GM12878 (cell line): Measurements from ENCODE around the gene SRD5A1. TPM values are rescaled to one million over a fixed set of nuclear protein-coding genes. Genes with fewer than 3 reads are reported as not detected.
A peak's percentile ranks its signal among the peaks of the same experiment; 100 is the strongest.

Experiments
- ATAC-seq: fragments of 200-7000 bp; cut with Tn5 transposase; 3 replicates; pipeline ENCODE4 v1.9.1; 2020; ENCODE audit warnings: mild to moderate bottlenecking, moderate library complexity
- BruUV-seq: library from RNA; stranded (reverse); fragments of 400-500 nt; replicated peaks from 2 replicates; lab custom pipeline; 2021; lab: Mats Ljungman, UMichigan
- CTCF ChIA-PET: fragments of 300-600 bp; sonication (Branson Sonifier 250); formaldehyde crosslinking; extraction: SDS; loops from one replicate; lab custom pipeline; 2021; ENCODE audit warnings: inconsistent platforms; lab: Yijun Ruan, JAX
- POLR2A ChIA-PET: fragments of 350-600 bp; formaldehyde crosslinking; extraction: SDS; loops from one replicate; lab custom pipeline; 2021; ENCODE audit warnings: inconsistent platforms; lab: Charles Lee
- RAD21 ChIA-PET: fragments of 300-600 bp; sonication (Branson Sonifier 250); formaldehyde crosslinking; loops from one replicate; lab custom pipeline; 2023; ENCODE audit warnings: antibody characterized with exemption; ENCODE audit not compliant: unreplicated experiment; lab: Charles Lee
- SMC1A ChIA-PET: fragments of 300-600 bp; sonication (Branson Sonifier 250); formaldehyde crosslinking; loops from one replicate; lab custom pipeline; 2023; ENCODE audit not compliant: unreplicated experiment, uncharacterized antibody; lab: Charles Lee
- DNase-seq: peaks from one replicate; pipeline ENCODE4 v3.0.0-alpha.2; 2011; ENCODE audit warnings: low read depth, low spot score
- FAIRE-seq: peaks from 3 replicates; lab custom pipeline; 2011; peaks lifted over from hg19 to GRCh38; lab: Jason Lieb, UNC
- H2AFZ ChIP-seq: 2 replicates; pipeline ENCODE4 v1.6.0; 2011; ENCODE audit warnings: low read depth, low read length, control low read depth; ENCODE audit not compliant: control insufficient read depth
- H3K27ac ChIP-seq: 2 replicates; pipeline ENCODE4 v1.5.1; 2011; ENCODE audit warnings: control low read depth; ENCODE audit not compliant: control insufficient read depth, insufficient read depth
- H3K27me3 ChIP-seq, 2 experiments: replicated peaks in 1 of 2; 2 replicates each; pipeline versions ENCODE4 v1.6.0 to v1.6.1; 2011; ENCODE audit warnings: low read length in 1 of 2; ENCODE audit not compliant: control insufficient read depth in 2 of 2, insufficient read depth in 2 of 2
- H3K36me3 ChIP-seq, 2 experiments: 2 replicates each; pipeline ENCODE4 v1.5.1; 2011; ENCODE audit warnings: low read length in 1 of 2; ENCODE audit not compliant: control insufficient read depth in 2 of 2, insufficient read depth in 2 of 2
- H3K4me1 ChIP-seq: 2 replicates; pipeline ENCODE4 v1.6.1; 2011; ENCODE audit warnings: mild to moderate bottlenecking, low read length, moderate library complexity, mixed read lengths; ENCODE audit not compliant: control insufficient read depth, insufficient read depth
- H3K4me2 ChIP-seq: 2 replicates; pipeline ENCODE4 v1.6.0; 2011; ENCODE audit warnings: control low read depth; ENCODE audit not compliant: control insufficient read depth, insufficient read depth
- H3K4me3 ChIP-seq: fragments of 200-600 bp; sonication (generic); 2 replicates; pipeline ENCODE4 v1.5.1; 2016
- H3K79me2 ChIP-seq: 2 replicates; pipeline ENCODE4 v1.6.0; 2011; ENCODE audit warnings: low read length; ENCODE audit not compliant: control insufficient read depth, insufficient read depth
- H3K9ac ChIP-seq: 2 replicates; pipeline ENCODE4 v1.8.0; 2011; ENCODE audit warnings: low read length, control low read depth, mixed read lengths; ENCODE audit not compliant: control insufficient read depth, insufficient read depth
- H3K9me3 ChIP-seq: replicated peaks from 3 replicates; pipeline ENCODE4 v1.5.1; 2011; ENCODE audit warnings: mild to moderate bottlenecking, low read length; ENCODE audit not compliant: control insufficient read depth, insufficient read depth
- H4K20me1 ChIP-seq: 2 replicates; pipeline ENCODE4 v1.6.0; 2011; ENCODE audit not compliant: control insufficient read depth, insufficient read depth
- BACH1 ChIP-seq: fragments of 450-650 bp; IDR thresholded peaks from 2 replicates; pipeline ENCODE4 v1.6.1; 2017; ENCODE audit warnings: mild to moderate bottlenecking, borderline replicate concordance
- BCL11A ChIP-seq: IDR thresholded peaks from 2 replicates; pipeline ENCODE4 v1.6.1; 2011; ENCODE audit warnings: low read depth, low read length
- CEBPB ChIP-seq, 2 experiments: fragments of 150-350 bp in 1 of 2; IDR thresholded peaks; 2 replicates each; pipeline ENCODE4 v1.6.1; 2012 to 2014; ENCODE audit warnings: low read depth in 2 of 2, low read length in 2 of 2, borderline replicate concordance in 1 of 2, inconsistent platforms in 1 of 2
- E4F1 ChIP-seq: fragments of 450-650 bp; IDR thresholded peaks from 2 replicates; pipeline ENCODE4 v1.6.1; 2018; ENCODE audit warnings: borderline replicate concordance, mild to moderate bottlenecking; ENCODE audit not compliant: partially characterized antibody
- FOS ChIP-seq: IDR thresholded peaks from 3 replicates; pipeline ENCODE4 v1.6.1; 2011; ENCODE audit warnings: borderline replicate concordance; ENCODE audit not compliant: insufficient read length; ENCODE audit errors: extremely low read depth
- FOXK2 ChIP-seq: fragments of 450-650 bp; IDR thresholded peaks from 2 replicates; pipeline ENCODE4 v1.6.1; 2017; ENCODE audit warnings: mild to moderate bottlenecking, moderate library complexity
- HCFC1 ChIP-seq: fragments of 150-350 bp; IDR thresholded peaks from 2 replicates; pipeline ENCODE4 v1.6.1; 2014; ENCODE audit warnings: low read length
- HDAC6 ChIP-seq: fragments of 200-600 bp; sonication (generic); IDR thresholded peaks from one replicate; pipeline ENCODE4 v1.8.0; 2017; ENCODE audit warnings: antibody characterized with exemption; ENCODE audit not compliant: unreplicated experiment
- IKZF2 ChIP-seq, 2 experiments: fragments of 450-650 bp; IDR thresholded peaks; 2 replicates each; pipeline ENCODE4 v1.6.1; 2017; ENCODE audit warnings: mild to moderate bottlenecking in 2 of 2, moderate library complexity in 2 of 2
- JUND ChIP-seq: IDR thresholded peaks from 2 replicates; pipeline ENCODE4 v1.6.1; 2012; ENCODE audit warnings: low read depth, mild to moderate bottlenecking, low read length, improper control_type of control experiment, moderate library complexity
- KAT2A ChIP-seq: conservative IDR thresholded peaks from 2 replicates; pipeline ENCODE4 v1.6.1; 2011; ENCODE audit warnings: low read depth, low read length; ENCODE audit not compliant: control insufficient read depth
- MEF2A ChIP-seq: IDR thresholded peaks from 2 replicates; pipeline ENCODE4 v1.6.1; 2011; ENCODE audit warnings: low read depth, mild to moderate bottlenecking, low read length, moderate library complexity; ENCODE audit not compliant: insufficient read depth
- NBN ChIP-seq: fragments of 450-650 bp; IDR thresholded peaks from 2 replicates; pipeline ENCODE4 v1.6.1; 2016
- SIN3A ChIP-seq: IDR thresholded peaks from 2 replicates; pipeline ENCODE4 v1.6.1; 2012; ENCODE audit warnings: low read depth, low read length, improper control_type of control experiment
- SKIL ChIP-seq: fragments of 450-650 bp; IDR thresholded peaks from 2 replicates; pipeline ENCODE4 v1.6.1; 2017; ENCODE audit warnings: mild to moderate bottlenecking, low read depth, inconsistent platforms; ENCODE audit not compliant: poor library complexity, severe bottlenecking
- SREBF1 ChIP-seq: IDR thresholded peaks from 2 replicates; pipeline ENCODE4 v1.6.1; 2012; ENCODE audit warnings: mild to moderate bottlenecking, low read length
- WRNIP1 ChIP-seq: IDR thresholded peaks from 2 replicates; pipeline ENCODE4 v1.6.1; 2011; ENCODE audit warnings: low read depth, low read length, improper control_type of control experiment, borderline replicate concordance
- ZNF622 ChIP-seq: fragments of 450-650 bp; IDR thresholded peaks from 2 replicates; pipeline ENCODE4 v1.6.1; 2017; ENCODE audit warnings: mild to moderate bottlenecking, inconsistent platforms
- ZZZ3 ChIP-seq: IDR thresholded peaks from 2 replicates; pipeline ENCODE4 v1.6.1; 2011; ENCODE audit warnings: low read depth; ENCODE audit not compliant: control insufficient read depth, insufficient read length
- WGBS: methylation state at CpG from one replicate; pipeline ENCODE4 v1.1.6; 2016; ENCODE audit warnings: low lambda C conversion rate; ENCODE audit not compliant: insufficient replicate concordance, insufficient coverage; ENCODE audit errors: missing lambda C conversion rate; 5-methylcytosine and 5-hydroxymethylcytosine counted together
- in situ Hi-C: fragments of 300-500 bp; cut with MboI; formaldehyde crosslinking; loops from 9 replicates; pipeline ENCODE4 v1.14.3; 2018; ENCODE audit warnings: mixed read lengths
- intact Hi-C: fragments of 100-400 bp; cut with micrococcal nuclease; formaldehyde crosslinking; loops from one replicate; pipeline ENCODE4 v1.14.2; 2022; ENCODE audit not compliant: unreplicated experiment
- polyA plus RNA-seq, 11 experiments: library from polyadenylated mRNA; depleted of rRNA in 4 of 11; unstranded in 6 of 11; stranded (reverse) in 5 of 11; fragments of >200 nt; fragmentation: Nextera tagmentation in 4 of 11; fragmentation: Illumina TruSeq in 1 of 11; extraction: Ambion mirVana in 4 of 11; extraction: Trizol in 1 of 11; gene quantifications; 1 replicate in 1 of 11; 2 replicates in 10 of 11; pipeline versions ENCODE4 v1.2.1 to v1.2.3, GENCODE V29; 2011 to 2016; ENCODE audit warnings: inconsistent platforms in 2 of 11, missing spikeins in 2 of 11, low read depth in 1 of 11
- total RNA-seq, 4 experiments: library from RNA; depleted of rRNA in 3 of 4; stranded (reverse); fragments of >200 nt in 3 of 4; fragmentation: Illumina TruSeq in 1 of 4; extraction: Trizol in 1 of 4; gene quantifications; 2 replicates each; pipeline versions ENCODE4 v1.2.1 to v1.2.3, GENCODE V29; 2013 to 2021

Gene SRD5A1
- total and polyA plus RNA-seq, 10 of the 15 experiments (the other 5 are each of a cell fraction or from before 2014, with no cell fraction given): 0.76 to 20.1 (median 12.3) TPM

DNA sequence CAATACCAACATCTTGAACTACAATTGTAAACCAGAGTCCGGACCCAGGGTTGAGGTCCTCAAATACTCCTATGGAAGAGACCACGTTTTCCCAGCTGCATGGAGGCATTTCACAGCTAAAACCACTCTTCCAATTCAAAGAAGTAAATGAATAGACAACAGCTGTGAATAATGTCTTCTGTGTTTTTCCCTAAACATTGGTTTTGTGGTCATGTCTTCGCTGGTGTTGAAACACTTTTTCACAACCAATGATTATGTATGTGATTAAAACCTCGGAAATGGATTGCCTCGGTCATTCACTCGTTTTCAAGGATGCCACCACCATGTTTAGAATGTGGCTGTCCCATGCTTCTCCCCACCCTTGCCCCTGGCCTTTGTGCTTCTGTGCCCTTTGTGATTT lies 70.6 kb downstream of the SRD5A1 start (continued):
- TF ChIP-seq E4F1 (no peak), NBN (no peak), CEBPB (IDR thresholded peaks at IDR 0.05; ENCODE audit: borderline replicate concordance in 1 of 2, low read depth in 2 of 2, low read length in 2 of 2) (no peak), MEF2A (no peak), HDAC6 (no peak), BACH1 (no peak), IKZF2 (IDR thresholded peaks at IDR 0.05) (no peak), ZZZ3 (no peak), FOS (no peak), JUND (no peak), ZNF622 (no peak), FOXK2 (no peak)

GRCh38 chr5:6704361-6704851 lies 71.2 kb downstream of the SRD5A1 start:
- no peaks in the 10 kb centered on the region for H3K9me3 ChIP-seq
- no peaks in the 10 kb centered on the region for H4K20me1 ChIP-seq
- 96% methylated on average over 11 of the region's 11 CpGs for WGBS
- no peak for DNase-seq
- ATAC-seq: no peak
- ChIA-PET POLR2A (no interaction called here), CTCF (interaction anchor here (1.8 kb wide), 1 partner anchor 41 kb away, joined by 4 read pairs; no protein-coding TSS in a partner anchor), SMC1A (no interaction called here)
- no peak overlapping the region for H3K4me3 ChIP-seq
- no peaks in the 10 kb centered on the region for H3K27me3 ChIP-seq
- no peaks in the 10 kb centered on the region for H3K79me2 ChIP-seq
- in situ Hi-C loops: no loop called here
- no peaks in the 10 kb centered on the region for H3K36me3 ChIP-seq
- no peak overlapping the region for H3K27ac ChIP-seq
- no peak overlapping the region for H2AFZ ChIP-seq
- TF ChIP-seq HCFC1 (no peak), BCL11A (no peak), SIN3A (no peak), WRNIP1 (no peak), SREBF1 (no peak), SKIL (no peak), KAT2A (no peak)
- TF ChIP-seq, all 136 proteins: peak for 0
- Histone ChIP-seq H3K4me2 (peak overlapping the region; percentile 47; the same call in 1 of the 2 replicates), H3K9ac (no peak overlapping the region), H3K4me1 (peaks cover 19% of the 10 kb centered on the region)
- RAD21 ChIA-PET: no interaction called here
- intact Hi-C loops: no loop called here
- FAIRE-seq: no peak
- no TSS peak for BruUV-seq
